ENCODE measurements around the gene ABCF3.
"Not testable (repeated sequence)": the region's sequence is repeated elsewhere in the genome, so short reads cannot be mapped to it uniquely, and the experiment has no call there.

The ABCF3 gene

DNA sequence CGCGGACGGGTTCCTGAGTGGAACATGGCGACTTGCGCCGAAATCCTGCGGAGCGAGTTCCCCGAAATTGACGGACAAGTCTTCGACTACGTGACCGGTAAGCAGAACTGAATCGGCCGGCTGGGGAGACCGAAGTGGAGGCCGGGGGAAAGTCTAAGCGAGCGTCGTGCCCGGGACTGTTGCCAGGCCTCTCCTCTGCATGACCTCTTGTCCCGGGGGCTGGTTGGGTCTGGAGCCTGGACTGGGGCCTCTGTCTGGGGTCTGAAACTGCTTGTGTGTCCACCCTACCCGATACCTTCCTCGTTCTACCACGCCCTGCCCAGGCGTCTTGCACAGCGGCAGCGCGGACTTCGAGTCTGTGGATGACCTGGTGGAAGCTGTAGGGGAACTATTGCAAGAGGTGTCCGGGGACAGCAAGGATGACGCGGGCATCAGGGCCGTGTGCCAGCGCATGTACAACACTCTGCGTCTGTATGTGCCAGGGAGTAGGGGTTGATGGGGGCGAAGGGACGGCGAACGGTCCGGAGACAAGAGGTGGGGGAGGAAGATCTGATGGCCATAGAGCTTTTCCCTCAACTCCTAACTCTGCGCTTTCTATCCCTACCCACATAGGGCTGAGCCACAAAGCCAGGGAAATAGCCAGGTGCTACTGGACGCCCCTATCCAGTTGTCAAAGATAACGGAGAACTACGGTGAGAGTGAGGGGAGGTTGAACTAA is at the start of gene ABCF3:
ABCF3 (plus strand) TSS at position 16 of the 718 bp plus-strand sequence; CDS start at position 25, 9 bp downstream.
- DNase-seq (ENCODE audit: low spot score), result no peak

- DNase-seq (ENCODE audit: low spot score), result no peak
These were observed 45.6 kb upstream of the ABCF3 start for GRCh38 chr3:184140436-184140835.

DNA sequence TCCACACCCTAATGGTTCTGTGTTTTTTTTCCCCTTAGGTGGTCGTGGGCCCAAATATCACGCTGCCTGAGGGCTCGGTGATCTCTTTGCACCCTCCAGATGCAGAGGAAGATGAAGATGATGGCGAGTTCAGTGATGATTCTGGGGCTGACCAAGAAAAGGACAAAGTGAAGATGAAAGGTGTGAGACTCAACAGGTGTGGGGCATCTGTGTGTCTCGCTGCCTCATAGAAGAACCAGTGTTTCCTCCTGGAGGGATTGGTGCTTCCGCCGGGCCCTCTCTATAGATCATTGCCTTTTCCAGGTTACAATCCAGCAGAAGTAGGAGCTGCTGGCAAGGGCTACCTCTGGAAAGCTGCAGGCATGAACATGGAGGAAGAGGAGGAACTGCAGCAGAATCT is 43.8 kb upstream of the ABCF3 start:
- DNase-seq (ENCODE audit: low spot score), result no peak

DNA sequence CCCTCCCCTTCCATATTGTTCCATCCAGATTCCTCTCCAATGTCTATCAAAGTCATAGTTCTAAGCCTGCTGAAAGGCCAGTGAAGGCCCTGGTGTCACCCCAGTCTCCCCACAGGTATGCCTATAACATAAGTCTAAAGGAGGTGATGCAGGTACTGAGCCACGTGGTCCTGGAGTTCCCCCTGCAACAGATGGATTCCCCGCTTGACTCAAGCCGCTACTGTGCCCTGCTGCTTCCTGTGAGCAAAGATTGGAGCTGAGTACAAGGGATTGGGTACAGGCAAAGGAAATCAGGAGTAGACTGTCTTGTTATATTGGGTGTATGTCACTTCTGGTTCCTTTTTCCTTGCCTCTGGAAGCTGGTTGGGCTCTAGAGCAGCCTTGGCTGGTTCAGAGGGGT is 42.7 kb upstream of the ABCF3 start:
- no peak for DNase-seq (ENCODE audit: low spot score)

DNA sequence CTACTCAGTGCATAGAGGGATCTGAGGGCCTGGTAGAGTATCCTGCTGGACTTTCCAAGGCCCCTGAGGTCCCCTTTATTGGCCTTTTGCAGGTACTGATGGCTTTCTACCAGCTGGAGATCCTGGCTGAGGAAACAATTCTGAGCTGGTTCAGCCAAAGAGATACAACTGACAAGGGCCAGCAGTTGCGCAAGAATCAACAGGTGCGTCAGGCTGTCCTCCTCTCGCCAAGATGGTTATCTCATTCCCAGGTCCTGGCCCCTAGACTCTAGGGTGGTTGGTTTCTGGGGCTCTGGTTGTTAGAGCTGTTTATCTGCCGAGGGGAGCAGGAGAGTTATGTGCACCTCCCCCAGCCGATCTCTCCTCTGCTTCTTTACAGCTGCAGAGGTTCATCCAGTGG is 41.5 kb upstream of the ABCF3 start:
- no peak for DNase-seq (ENCODE audit: low spot score)

GRCh38 chr3:184145111-184145524 is 40.9 kb upstream of the ABCF3 start:
- DNase-seq (ENCODE audit: low spot score), result peak; percentile 69

DNA sequence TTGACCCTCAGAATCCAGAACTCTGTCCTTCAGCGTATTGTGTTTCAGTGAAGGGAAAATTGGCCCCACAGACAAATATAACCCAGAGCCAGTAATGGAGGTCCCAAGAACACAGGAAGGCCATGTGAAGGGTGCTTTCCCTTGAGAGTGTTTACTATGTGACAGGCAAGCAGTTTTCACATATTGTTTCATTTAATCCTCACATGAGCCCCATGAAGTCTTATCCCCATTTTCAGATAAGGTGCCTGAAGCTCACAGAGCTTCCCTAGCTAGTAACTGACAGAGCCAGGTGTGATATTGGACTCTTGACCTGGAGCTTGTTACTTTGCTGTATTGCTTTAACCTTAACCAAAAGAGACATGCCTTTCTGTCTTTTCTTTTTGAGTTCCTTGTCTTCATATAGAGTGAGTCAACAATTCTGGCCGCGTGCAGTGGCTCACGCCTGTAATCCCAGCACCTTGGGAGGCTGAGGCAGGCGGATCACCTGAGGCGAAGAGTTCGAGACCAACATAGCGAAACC is 40.2 kb upstream of the ABCF3 start:
- DNase-seq (ENCODE audit: low spot score), result no peak

DNA sequence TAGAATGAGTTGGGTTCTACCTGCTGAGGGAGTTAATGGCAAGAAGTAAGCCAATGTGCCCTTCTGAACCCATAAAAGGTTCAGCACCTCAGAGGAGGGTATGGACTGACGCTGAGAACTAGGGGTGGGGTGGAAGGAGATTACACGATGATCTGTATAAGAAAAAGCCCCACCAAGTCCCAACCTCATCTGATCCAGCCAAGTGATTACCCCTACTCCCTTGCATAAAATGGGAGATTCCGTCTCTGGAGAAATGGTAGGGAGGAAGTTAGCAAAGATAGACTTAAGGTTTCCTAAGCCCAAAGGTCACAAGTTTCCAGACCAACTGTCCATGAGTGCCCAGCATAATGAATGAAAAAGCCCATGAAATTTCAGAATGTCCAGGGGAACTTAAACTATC is 37.9 kb upstream of the ABCF3 start:
- no peak for DNase-seq (ENCODE audit: low spot score)

- DNase-seq (ENCODE audit: low spot score), result no peak
These were observed 36.9 kb upstream of the ABCF3 start for GRCh38 chr3:184149123-184149522.

GRCh38 chr3:184149770-184150169 is 36.2 kb upstream of the ABCF3 start:
- DNase-seq (ENCODE audit: low spot score), result not testable (repeated sequence)

DNA sequence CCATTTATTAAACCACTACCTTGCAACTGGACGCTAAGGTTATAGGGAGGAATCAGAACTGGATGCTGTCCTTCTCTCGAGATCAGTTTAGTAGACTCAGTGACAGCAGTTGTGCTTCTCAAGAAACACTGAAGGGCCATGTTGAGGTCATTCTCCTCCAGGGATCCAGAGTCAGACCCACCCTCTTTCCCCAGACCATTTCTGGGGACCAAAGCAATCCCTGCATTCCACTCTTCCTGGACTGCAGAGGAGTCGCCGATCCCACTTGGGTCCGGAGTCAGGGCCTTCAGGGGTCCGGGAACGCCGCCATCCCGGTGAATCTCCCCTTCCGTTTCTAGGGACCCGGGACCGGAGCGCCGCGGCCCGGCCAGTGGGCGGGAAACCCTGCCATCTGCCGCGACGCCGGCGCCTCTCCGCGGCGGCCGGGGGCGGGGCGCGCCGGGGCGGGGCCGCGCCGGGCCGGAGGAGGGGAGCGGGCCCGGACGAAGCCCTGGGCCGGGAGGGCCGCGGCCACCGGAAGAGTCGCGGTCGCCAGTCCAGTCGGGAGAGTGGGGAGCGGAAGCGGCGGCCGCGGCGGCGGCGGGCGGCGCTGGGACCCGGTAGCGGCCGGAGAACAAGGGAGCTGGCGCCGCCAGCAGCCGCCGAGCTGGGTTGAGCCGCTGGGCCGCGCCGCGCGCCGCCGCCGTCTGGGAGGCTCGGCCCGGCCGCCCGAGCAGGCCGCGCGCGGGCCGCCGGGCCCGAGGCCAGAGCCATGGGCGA is 30.9 kb upstream of the ABCF3 start, which contains the start of gene DVL3:
DVL3 (plus strand) TSS at position 493 of the 759 bp plus-strand sequence; CDS start at position 752, 259 bp downstream.
- peak; percentile 77 for DNase-seq (ENCODE audit: low spot score)

DNA sequence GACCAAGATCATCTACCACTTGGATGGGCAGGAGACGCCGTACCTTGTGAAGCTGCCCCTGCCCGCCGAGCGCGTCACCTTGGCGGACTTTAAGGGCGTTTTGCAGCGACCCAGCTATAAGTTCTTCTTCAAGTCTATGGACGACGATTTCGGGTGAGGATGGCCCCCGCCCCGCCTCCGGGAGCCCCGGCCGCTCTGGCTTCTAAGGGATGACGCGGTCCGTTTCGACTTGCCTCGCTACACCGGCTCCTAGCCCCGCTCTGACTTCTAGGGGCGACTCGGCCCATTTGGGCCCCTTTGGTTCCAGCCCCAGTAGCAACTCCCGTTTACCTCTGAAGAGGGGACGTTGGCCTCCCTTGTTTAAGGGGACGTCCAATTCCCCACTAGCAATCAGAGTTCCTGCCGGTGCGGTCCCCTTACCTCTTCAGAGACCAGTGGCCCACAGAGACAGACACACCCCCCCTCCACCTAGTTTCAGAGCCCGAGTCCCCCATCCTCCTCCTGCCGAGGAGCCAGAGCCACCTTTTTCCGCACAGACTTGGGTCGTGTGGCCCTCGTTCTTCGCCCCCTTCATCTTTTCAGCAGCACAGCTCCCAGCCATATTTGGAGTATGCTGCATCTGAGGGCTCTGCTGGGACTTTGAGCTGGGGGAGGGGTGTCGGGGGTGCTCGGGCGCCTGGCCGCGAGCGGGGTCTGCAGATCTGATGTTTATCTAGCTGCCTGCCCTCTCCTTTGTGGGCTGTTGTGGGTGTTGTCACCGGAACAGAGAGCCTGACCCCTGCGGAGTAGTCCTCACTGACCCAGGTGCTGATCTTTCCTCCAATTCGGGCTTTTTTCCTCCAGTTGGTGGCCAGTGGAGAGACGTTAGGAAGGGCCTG is 30.1 kb upstream of the ABCF3 start:
- DNase-seq (ENCODE audit: low spot score), result no peak

- peak; percentile 61 for DNase-seq (ENCODE audit: low spot score)
These were observed 29.5 kb upstream of the ABCF3 start for GRCh38 chr3:184156522-184156955.

DNA sequence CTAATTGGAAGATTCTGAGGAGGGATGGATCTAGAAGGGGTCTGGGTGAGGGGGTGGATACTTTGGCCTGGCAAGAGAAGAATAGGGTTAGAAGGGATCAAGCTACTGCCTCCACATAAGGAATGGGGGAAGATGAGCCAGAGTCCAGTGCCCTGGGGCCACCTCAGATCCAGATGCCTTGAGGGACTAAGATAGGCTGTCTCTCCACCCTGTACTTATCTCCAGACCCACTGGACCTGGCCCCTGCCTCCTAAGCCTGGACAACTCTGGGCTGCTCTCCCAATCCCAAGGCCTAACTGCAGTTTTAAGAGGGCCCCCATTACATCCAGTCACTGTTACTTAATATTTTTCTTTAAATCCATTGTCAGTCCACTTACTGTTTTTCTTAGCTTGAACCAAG is 28.8 kb upstream of the ABCF3 start:
- DNase-seq (ENCODE audit: low spot score), result no peak

- DNase-seq (ENCODE audit: low spot score), result no peak
These were observed 27.6 kb upstream of the ABCF3 start for GRCh38 chr3:184158404-184158803.

DNA sequence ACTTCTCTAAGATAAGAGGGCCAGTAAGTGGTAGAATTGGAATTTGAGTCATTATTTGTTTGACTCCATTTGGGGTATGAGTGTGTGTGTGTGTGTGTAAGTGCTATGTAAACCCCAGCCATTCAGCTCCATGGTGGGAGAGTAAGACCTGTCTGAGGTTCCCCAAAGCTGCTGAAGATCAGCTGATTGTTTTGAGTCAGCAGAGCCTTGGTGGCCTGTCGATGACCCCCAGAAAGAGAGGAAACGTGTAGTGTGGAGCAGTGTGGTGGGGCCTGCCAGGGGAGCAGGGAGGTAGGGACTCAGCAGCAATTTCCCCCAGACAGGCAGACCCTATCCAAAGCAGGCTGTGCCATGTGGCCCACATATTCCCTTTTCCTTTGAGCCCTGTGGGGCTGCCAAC is 25.5 kb upstream of the ABCF3 start:
- DNase-seq (ENCODE audit: low spot score), result no peak

- not testable (repeated sequence) for DNase-seq (ENCODE audit: low spot score)
These were observed 23.4 kb upstream of the ABCF3 start for GRCh38 chr3:184162571-184163070.

GRCh38 chr3:184164648-184165330 is 21.2 kb upstream of the ABCF3 start:
- DNase-seq (ENCODE audit: low spot score), result no peak

GRCh38 chr3:184165543-184165942 is 20.5 kb upstream of the ABCF3 start:
- no peak for DNase-seq (ENCODE audit: low spot score)

DNA sequence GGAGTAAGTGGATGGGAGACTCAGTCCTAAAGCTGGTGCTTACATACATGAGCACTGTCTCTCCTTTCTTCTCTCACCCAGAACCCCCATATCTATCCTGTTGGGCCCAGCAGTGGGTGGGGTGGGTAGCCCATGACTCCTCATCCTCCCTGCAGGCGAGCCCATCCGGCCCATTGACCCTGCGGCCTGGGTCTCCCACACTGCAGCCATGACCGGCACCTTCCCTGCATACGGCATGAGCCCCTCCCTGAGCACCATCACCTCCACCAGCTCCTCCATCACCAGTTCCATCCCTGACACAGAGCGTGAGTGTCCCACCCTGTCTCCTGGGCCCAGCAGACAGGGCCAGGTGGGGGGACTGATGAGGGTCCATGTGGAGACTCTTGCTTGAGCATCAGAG is 19.3 kb upstream of the ABCF3 start:
- DNase-seq (ENCODE audit: low spot score), result no peak

DNA sequence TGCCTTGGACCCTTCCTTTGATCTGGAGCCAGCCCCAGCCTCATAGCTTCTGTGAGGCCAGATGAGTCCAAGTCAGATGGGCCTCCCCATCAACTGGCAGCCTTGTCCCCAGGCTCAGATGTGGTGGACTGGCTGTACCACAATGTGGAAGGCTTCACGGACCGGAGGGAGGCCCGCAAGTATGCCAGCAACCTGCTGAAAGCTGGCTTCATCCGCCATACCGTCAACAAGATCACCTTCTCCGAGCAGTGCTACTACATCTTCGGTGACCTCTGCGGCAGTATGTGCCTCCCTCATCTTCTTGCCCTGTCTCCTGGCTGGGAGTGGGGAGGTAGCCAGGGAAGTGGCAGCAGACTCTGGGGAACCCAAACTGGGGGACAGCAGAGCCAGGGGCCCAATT is 18.2 kb upstream of the ABCF3 start:
- no peak for DNase-seq (ENCODE audit: low spot score)
